RCC 7860 (cell line): ENCODE measurements around the gene PNKP.

Source experiments
- DNase-seq: peaks from one replicate; pipeline ENCODE4 v3.0.0-alpha.2; 2015; ENCODE audit warnings: low spot score
- FAIRE-seq: peaks from 2 replicates; lab custom pipeline; 2012; peaks lifted over from hg19 to GRCh38; lab: Jason Lieb, UNC

PNKP gene

DNA sequence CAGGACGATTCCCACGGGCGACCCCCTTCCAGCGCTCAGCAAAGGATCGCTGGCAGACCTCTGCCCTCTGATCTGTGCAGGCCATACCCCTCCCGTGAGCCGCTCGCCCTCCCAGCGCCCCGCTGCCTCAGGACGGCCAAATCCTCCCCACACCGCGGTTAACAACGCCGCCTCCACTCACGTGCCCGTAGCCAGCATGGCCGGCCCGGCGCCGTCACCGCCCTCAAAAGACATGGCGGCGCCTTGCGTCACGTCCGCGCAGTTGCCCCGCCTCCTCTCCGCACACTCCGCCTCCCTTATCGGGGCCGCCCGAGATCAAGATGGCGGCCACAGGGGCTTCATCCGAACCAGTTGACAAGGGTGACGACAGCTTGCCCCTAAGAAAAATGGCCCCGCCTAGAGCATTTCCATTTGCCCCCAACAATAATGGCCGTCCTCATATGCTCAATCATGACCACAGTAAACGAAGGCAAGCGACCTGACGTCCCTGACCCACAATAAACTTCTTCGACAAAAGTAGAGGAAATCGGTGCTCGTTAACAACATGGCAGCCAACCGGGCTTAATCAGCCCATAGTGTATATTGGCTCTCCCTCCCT lies 9.1 kb upstream of the PNKP start:
- DNase-seq: peak; percentile 92
- peak; percentile 64 for FAIRE-seq

DNA sequence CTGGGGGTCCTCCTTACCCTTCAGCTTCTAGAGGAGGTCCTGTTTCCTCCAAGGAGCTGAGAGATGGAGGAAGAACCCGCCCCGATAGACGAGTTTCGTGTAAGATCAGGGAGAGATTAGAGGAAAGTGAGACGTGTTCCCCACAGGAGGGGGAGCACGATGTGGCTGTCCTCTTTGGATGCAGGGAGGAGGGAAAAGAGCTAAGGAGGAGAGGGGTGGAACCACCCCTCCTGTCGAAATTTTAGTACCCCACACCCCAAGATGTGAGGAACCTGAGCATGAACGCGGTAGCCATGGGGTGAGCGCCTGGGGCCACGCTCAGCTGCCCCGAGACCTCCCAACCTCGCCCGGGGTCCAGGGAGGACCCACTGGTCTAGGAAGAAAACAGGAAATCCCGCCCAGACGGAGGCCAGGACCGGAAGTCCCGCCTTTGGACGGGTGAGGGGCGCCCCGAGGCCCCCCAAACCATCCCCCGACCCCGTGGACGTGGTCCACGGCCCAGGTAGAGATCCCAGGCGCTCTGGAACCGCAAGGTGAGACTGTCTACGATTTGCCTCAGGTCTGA lies 8.6 kb upstream of the PNKP start:
- DNase-seq (no peak), FAIRE-seq (no peak)

DNA sequence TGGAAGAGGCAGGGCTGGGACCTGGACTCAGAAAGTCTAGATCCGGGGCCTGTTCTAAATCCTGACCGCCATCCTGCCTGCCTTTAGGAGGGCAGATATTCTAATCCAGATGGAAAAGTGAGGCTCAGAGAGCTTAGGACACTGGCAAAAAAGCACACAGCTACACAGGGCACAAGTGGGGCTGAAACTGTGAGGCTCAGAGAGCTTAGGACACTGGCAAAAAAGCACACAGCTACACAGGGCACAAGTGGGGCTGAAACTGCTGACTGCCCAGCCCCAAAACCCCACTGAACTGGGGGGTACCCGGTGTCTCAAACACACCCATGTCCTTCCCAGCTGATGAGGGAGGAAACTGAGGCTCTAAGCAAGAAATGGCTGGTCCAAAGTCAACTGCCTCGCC lies 7.8 kb upstream of the PNKP start:
- DNase-seq: no peak
- FAIRE-seq: no peak

DNA sequence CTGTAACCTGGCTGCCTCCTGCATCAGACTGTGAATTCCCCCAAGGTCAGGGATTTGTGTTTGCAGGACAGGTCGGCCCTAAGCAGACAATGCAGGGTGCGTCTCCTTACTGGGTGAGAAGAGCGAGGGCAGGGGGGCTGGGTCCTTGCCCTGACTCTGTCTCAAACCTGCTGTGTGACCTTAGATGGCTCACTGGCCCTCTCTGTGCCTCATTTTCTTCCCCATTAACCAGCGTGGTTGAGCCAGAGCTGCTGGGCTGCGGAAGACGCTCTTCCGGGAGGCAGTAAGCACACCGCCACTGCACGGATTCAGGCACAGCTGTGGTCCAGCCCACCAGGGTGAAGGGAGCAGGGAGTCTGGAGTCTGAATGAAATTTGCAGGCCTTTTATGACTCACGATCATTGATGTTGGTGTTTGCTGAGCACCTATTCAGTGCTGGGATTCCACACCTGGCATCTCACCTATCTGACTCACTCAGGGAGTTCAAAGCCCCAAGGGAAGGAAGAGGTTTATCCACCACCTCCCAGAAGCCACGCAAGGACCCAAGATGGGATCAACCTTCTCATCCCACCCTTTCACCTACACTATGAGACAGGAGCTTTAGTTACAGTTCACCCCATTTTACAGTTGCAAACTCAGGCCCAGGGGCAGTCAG lies 7.3 kb upstream of the PNKP start:
- FAIRE-seq (no peak), DNase-seq (no peak)

DNA sequence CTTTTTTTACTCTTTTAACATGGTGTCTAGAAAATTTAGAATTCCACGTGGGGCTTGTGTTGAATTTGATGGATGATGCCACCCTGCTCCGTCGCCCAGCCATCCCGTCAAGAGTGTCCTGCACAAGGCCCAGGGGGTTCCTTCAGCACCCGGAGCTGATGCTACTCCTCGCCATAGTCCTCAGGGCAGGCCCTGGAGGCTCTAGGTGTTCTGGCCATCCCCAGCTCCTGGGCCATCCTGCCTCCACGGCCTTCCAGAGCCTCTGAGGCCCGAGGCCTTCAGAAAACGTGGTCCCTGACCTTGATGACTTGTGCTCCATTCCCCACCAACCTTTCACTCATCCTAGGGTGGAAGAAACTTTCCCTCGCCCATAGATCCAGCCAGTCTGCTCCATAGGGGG lies 6.5 kb upstream of the PNKP start:
- FAIRE-seq: no peak

DNA sequence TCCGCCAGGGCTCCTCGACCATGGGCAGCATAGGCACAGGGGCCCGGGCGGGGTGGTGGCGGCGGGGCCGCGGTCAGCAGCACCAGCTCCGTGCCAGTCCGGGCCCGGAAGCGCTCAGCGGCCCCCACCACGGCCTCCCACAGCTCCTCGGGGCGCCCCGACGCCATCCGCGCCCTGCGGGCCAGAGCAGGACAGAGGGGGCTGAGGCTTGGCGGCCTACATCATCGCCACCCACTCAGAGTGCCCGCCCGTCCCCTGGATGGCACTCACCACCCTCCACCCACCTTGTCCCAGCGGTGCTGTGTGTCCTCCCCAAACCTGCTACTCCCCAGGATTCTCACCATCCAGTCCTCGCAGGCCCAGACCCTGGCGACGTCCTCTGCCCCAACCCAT lies 5.7 kb upstream of the PNKP start:
- DNase-seq (no peak), FAIRE-seq (no peak)

More for the DNA sequence above, 6.5 kb upstream of the PNKP start:
- no peak for DNase-seq

DNA sequence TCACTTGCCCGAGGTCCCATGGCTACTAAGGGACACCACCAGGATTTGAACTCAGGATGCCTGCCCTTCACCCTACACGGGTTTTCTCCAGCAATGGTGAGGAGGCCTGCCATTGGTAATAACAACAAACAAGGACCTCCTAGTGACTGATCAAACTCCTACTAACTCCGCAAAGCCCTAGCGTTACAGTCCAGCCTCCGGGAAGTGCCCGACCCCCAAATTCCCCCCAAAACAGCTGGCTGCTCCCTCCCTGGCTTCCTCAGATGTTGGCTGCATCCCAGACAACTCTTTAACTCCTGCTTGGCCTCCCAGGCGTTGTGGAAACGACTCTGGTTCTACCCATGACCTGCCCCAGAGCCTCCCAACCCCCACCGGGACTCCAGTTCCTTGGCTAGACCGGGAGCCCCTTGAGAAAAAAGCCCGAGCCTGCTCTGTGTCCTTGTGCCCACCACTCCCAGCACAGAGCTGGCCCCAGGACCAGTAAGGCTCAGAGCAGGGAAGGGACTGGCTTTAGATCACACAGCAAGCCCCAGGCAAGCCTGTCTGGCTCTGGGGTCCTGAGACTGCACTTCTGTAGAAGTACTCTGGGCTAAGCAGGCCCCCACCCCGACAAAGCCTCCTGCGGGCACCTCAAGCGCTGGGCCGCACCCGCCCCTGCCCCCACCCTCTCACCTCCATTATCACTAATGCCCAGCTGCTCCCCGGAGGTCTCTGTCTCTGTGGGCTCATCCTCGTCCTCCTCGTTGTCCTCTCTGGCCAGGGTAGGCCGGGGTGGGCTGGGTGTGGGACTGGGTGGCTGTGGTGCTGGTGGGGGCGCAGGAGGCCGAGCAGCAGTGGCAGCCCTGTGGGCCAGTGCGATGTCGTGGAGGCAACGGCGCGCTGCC lies 5.1 kb upstream of the PNKP start:
- no peak for DNase-seq

DNA sequence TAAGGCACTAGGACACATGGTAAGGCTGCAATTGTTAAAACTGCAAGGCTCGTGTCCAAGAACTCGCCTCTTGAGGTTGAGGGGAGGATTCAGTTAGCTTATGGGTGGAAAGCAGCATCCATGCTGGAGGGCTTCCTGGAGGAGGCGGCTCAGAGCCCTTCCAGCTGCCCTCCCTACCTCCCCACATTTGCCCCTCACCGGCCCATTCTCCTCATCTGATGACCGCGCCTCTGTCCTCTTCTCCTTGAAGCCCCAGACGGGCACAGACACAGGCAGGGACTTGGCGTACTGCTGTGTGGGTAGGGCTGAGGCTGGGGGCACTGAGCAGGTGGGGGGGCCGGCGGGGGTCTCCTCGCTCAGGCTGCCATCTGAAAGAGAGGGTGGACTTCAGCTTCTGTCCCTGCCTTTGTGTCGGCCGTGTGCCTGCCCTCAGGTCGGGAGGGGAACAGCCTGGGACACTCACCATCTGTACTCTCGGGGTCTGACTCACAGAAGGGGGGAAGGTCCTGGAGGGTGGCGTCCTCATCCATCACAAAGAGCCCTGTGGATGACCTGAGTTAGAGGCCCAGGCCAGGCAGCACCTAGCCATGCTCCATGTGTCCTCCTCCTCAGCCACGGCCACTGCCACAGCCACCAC lies 4.1 kb upstream of the PNKP start:
- FAIRE-seq: no peak
- no peak for DNase-seq

More for the DNA sequence above, 5.1 kb upstream of the PNKP start:
- no peak for FAIRE-seq

DNA sequence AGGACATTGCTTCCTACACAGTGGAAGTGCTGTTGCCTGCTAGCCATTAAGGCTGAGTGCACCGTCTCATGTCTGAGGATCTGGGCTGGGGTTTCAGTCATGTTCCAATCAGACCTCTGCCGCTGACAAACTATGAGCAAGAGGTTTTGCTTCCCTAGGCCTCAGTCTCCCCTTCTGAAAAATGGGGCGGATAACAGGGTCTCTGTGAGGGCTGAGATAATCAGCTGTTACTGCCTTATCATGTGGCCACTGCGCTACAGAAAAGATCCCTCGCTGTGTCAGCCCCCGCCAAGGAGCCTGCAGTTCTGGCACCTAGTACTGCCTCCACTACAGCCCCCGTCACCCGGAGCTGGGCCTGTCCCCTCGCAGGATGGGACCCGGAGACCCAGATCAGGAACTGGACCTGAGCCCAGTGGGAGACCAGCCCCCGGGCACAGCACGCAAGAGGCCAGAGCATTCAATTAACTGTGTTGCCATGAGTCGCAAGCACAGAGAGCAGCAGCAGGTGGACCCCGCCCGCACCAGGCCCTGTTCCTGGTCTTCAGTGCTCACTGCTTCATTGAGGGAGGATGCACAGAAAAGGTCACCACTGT lies 3.0 kb upstream of the PNKP start:
- FAIRE-seq: no peak
- DNase-seq: no peak

DNA sequence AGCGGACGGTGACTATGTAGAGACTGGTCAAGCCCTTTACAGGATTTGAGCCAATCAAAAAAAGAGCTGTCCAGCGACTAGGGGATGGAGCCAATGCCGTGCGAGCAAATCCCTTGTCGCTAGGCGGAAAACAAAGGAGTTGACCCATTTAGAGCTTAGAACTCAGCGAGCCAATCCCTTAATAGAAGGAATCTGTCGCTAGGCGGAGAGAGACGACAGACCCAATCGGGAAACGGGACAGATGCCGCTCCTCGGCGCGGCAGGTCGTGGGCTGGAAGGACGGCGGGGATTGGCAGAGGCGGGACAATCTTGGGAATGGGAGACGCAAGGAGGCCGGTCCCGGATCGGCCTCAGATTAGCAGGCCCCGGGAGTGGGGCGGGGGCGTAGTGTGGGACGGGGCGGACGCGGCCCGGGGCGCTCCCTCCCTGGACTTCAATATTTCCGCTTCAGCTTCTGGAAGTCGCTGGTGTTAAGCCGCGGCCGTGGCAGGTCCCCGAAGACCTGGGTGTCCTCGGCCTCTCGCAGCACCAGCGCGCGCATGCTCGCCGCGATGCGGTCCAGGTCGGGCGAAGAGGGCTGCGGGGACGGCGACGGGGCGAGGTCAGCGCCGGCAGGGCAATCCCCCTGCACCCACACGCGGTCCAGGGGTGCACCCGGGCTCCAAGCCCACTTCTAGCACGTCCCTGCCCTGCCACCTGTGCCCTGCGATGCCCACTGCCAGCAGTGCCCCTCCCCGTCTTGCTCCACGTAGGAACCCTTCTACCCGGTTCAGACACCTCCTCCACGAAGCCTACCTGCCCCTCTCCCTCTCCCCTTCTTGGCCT lies 2.3 kb upstream of the PNKP start:
- DNase-seq: peak; percentile 99
- peak; percentile 97 for FAIRE-seq

DNA sequence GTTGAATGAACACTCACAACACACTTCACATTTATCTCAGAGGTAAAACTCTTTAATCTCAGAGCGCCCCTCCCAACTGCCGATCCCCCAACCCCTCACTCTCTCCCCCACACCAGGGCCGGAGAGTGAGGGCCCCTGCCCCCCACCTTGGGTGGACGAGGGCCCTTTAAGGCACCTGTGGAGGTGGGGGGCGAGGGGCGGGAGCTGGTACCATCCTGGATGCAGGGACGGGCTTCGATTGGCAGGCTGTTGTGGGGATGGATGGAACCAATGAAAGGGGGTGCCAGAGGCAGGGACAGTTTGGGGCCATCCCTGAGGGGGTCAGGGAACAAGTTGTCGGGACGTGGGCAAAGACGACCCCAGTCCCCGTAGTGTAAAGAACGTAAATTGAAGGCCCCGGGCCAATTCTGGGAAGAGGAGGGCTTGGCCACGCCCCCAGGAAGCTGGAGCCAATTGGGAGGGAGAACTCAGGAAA lies 1.7 kb upstream of the PNKP start:
- DNase-seq (no peak), FAIRE-seq (no peak)

DNA sequence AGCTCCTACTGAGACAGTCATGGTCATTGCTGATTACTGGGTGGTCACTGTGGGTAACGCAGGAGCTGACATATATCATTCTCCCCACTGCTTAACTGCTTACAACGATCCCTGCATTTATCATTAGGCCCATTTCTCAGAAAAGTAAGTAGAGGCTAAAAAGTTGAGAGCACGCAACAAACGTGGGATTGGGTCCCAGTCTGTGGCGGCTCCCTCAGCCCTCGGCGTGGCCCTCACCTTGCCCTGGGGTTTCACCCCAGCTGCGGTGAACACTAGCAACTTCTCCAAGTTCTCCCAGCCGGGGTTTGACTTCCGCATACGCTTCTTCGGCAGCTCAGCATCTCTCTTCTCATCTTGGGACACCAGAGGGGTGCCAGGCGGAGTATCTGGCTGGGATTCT lies 2.5 kb downstream of the PNKP start:
- no peak for FAIRE-seq

DNA sequence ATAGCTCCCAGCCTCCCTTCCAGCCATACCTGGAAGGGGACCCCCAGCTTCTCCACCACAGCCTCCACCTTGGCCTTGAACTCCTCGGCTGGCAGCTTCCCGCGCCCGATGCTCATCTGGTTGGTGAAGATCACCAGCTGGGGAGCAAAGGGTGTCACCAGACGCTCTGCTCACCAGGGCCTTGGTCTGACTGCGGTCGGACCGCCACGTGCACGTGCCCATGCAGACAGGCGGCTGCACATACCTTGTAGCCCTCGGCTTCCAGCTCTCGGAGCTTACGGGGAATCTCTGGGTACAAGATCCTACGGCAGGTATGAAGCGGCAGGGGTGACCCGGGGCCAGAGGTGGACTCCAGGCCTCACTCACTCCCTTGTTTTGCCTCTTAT lies 3.4 kb downstream of the PNKP start:
- FAIRE-seq (no peak), DNase-seq (no peak)

More for the DNA sequence above, 2.5 kb downstream of the PNKP start:
- no peak for DNase-seq

DNA sequence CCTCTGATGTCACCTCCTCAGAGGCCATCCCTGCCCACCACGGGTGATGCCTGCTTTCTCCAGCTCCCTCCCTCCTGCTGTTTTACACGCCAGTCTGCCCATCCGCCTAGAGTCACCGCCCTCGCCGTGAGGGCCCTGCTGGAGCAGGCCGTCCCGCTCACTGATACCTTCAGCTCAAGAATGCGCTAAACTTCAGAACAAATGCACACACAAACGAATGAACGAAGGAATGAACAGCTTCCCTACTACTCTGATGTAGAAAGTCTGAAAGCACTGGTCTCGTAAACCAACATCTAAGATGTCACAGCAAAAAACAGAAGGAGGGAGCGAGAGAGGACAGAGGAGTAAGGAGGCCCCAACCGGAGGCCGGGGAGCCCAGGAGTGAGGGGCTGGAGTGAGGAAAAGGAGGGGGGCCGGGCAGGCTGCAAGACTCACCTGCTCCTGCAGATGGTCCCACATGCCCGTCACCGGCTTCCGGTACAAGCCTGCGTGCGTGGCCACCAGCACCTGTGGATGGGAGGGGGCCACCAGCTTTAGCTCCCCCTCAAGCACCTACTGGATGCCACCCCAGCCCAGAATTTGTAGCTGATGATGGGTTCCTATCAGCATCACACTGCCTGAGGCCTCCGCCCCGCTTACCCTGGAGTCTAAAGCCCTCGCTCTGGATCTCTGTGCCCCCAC lies 4.0 kb downstream of the PNKP start:
- DNase-seq (no peak), FAIRE-seq (no peak)

DNA sequence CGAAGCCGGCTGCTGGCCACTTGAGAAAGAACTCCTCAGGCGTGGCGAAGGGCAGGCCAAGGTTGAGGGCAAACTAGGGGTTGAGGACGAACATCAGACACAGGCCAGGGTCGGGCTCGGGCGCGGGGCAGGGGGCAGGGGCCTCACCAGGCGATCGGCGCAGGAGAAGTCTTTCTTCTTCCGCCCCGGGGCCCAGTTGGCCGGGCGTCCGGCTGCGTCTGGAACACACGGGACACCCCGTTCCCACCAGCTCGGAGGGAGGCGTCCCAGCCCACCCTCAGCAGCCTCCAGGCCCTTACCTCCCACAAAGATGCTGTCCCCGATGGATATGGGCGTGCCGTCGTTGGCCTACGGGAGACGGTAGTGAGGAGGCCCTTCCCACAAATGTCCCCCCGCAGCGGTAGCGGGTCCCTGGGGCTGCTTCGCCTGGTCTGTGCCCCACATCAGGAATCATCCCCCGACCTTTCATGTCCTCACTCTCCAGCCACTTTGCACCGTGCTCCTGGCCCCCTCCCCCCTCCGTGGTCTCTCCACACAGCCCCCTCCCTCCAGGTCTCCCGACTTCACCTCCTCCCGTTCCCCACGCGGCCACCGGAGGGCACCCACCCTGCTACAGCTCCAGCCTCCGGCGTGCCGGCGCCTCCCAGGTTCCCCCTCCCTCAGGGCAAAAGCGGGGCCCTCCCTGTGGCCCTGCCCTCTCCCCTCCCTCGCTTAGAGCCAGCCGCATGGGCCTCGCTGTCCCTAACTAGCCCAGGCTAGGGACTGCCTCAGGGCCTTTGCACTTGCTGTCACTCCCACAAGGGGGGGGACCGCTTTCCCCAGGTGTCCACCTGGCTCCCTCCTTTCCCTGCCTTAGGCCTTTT lies 4.8 kb downstream of the PNKP start:
- FAIRE-seq: no peak
- DNase-seq: no peak

DNA sequence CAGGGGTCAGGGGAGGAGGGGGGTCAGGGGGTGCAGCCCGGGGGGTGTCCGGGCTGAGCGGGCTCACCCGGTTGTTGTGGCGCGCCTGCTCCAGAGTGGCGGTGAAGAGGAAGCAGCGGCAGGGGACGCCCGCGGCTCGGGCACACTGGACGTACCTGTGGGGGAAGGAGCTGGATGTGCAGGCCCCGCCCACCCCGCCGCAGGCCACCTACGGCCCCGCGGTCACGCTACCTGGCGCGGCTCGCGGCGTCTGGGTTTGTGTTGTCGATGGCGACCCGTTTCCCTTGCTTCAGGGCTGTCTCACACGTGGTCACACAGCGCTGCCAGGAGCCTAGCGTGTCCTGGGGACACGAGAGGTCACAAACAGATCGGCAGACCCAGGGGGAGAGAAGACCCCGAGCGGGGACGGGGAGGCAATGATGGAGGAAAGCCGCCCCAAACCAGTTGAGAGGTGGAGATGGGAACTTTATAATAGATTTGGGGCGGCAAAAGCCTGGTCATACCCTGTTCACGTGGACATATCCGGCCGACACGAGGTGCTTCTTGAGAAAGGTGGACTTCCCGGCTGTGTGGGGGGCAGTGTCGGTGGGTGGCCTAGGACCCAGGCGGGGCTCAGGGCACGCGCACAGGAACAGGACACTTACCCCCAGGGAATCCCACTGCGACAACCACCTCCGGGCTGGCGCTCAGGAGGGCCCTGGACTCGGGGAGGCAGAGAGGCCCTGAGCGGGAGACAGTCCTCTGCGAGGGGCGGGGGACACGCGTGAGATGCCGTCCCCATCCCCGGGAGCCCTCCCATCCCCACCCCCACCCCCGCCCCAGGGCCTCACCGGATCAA lies 5.6 kb downstream of the PNKP start:
- FAIRE-seq (no peak), DNase-seq (no peak)

DNA sequence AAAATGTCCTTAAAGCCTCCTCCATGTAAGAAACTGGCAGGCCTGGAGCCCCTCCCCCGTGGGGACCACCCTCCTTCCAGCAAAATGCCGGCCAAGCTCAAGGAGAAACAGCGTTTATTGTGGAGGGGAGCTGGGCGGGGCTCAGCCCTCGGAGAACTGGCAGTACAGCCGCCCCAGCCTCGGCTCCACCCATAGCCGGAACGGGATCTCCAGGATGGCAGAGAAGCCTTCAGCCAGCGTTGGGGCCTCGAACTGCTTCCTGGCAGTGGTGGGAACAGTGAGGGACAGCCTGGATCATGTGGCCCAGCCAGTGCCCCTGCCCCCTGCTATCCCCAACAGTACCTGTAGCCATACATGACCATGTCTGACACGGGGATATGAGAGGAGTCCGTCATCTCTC lies 6.3 kb downstream of the PNKP start:
- FAIRE-seq (no peak), DNase-seq (no peak)
